ENCODE measurements around the gene SIX1.

DNA sequence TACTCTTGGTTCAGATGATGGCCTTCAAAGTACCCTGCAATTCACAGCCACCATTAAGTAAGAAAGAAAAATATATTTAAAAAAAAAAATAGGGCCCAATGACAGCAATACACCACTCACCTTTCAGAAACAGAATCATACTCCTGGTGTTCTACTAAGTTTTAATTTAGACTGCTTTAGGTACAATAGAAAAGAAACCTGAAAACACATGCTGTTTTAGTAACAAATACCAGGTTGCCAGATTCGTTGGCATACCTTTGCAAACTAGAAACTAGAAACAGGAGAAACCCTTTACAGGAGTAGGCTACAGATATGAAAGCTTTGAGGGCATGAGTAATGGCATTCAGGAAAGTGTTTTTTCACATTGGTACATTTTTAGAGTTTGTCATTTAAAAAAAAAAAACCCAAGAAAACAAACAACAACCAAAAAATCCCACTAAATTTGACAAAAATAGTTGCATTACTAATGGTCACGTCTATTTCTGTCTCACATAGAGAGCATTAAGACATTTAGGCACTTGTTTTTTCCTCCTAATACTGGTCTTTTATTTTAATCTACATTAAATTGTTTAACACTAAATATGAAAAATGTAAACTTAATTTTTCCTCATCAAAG is 4.0 kb downstream of the SIX1 start:
- no peak for TF ChIP-seq FOSL1 (IDR thresholded peaks at IDR 0.05; ENCODE audit: low read depth)
- TF ChIP-seq, protein P1, sequence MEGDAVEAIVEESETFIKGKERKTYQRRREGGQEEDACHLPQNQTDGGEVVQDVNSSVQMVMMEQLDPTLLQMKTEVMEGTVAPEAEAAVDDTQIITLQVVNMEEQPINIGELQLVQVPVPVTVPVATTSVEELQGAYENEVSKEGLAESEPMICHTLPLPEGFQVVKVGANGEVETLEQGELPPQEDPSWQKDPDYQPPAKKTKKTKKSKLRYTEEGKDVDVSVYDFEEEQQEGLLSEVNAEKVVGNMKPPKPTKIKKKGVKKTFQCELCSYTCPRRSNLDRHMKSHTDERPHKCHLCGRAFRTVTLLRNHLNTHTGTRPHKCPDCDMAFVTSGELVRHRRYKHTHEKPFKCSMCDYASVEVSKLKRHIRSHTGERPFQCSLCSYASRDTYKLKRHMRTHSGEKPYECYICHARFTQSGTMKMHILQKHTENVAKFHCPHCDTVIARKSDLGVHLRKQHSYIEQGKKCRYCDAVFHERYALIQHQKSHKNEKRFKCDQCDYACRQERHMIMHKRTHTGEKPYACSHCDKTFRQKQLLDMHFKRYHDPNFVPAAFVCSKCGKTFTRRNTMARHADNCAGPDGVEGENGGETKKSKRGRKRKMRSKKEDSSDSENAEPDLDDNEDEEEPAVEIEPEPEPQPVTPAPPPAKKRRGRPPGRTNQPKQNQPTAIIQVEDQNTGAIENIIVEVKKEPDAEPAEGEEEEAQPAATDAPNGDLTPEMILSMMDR (IDR thresholded peaks at IDR 0.05 in 2 of 3, conservative IDR thresholded peaks at IDR 0.05 in 1 of 3; ENCODE audit: borderline replicate concordance in 1 of 3, insufficient read depth in 1 of 3, low read depth in 2 of 3, low read length in 2 of 3) = no peak
- TF ChIP-seq POLR2A (IDR thresholded peaks at IDR 0.05; ENCODE audit: borderline replicate concordance, extremely low read depth, insufficient read depth, insufficient read length) = no peak
- TF ChIP-seq YY1 (IDR thresholded peaks at IDR 0.05; ENCODE audit: extremely low read depth, insufficient replicate concordance, low read depth, low read length) = no peak
- TF ChIP-seq CEBPB (IDR thresholded peaks at IDR 0.05; ENCODE audit: low read depth) = no peak
- TF ChIP-seq, protein P2, sequence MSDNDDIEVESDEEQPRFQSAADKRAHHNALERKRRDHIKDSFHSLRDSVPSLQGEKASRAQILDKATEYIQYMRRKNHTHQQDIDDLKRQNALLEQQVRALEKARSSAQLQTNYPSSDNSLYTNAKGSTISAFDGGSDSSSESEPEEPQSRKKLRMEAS (IDR thresholded peaks at IDR 0.05) = no peak
- no peak for TF ChIP-seq RAD21 (IDR thresholded peaks at IDR 0.05; ENCODE audit: low read depth)
- no peak for TF ChIP-seq EZH2 (IDR thresholded peaks at IDR 0.05)
- no peak for TF ChIP-seq JUND (IDR thresholded peaks at IDR 0.05)
